ENCODE measurements around the gene GPR173.

The GPR173 gene

DNA sequence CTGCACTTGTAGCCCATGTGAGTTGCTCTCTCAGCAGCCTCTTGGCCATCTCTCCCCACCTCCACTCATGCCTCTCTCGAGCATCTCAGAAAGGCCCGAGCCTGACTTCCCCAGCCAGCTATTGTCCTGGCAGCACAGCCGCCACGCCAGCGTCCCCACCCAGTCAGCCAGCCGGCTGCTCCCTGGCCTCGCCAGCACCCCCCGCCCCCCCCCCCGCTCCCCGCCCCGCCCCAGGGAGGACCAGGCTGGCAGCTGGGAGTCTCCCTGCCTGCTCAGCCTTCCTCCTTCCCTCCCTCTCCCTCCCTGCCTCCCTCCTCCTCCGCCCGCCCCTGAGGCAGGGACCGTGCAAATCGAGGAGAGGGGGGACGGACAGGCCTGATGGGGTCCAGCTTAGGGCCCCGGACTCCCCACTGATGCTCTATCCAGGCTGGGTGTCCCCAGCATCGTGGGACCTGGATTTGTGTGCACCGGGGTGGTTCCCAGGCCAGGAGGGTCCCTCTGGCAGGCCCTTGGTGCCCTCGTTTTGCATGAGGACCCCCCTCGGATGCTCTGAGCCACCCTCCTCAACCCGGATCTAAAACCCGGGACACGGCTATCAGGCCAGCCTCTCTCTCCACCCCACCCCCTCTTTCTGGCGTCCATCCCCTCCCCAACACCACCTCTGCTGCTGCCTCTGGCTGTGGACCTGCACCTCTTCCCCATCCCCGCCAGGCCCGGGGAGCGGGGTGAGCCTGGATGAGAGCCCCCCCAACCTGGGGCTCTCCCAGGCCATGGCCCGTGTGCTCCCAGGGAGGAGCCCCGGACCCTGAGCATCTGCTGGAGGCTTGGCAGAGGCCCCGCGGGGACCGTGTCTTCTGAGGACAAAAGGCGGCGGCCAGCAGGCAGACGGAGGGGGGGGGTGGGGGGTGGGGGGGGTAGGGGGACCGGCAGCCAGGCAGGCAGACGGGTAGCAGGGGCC, at the start of gene GPR173:
TSS of gene GPR173 (plus strand) at position 621 of the 958 bp plus-strand sequence. CDS start 27,833 bp downstream, outside the sequence.
- no peak for DNase-seq (ENCODE audit: low spot score)

DNA sequence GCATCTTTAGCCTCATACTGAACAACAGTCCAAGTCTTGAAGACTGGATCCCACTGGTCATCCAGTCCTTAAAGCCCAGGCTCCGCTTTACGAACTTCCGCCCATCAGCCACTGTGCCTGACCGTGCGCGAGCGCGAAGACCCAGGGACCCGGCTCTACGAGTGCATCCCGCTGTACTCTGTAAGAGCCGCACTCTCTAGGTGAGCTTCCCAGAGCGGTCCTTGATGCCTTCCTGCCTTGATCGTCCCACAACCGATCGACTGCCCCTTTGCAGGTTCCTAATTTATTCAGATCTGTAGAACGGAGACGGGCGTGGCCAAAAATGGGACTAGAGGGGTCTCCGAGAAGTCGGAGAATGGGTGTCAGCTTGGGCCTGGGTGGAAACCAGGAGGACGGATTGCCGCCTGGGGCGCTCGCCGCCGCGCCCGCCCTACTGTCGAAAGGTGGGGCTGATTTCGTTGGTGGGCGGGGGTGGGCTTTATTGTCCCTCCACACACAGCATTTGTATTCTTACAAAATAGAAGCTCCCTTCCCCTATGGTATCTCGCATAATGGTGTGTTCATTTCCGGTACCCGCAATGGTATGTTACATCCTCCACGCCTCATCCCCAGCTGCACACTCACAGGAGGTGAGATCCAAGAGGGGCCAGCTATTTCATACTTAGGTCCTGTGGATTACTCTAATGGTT, 48.0 kb upstream of the GPR173 start:
- no peak for DNase-seq (ENCODE audit: low spot score)

- DNase-seq (ENCODE audit: low spot score) = no peak
Measured at GRCh38 chrX:53001958-53002357, 46.6 kb upstream of the GPR173 start.

- DNase-seq (ENCODE audit: low spot score) = no peak
Measured at GRCh38 chrX:53003111-53003510, 45.5 kb upstream of the GPR173 start.

GRCh38 chrX:53004038-53004437, 44.6 kb upstream of the GPR173 start:
- DNase-seq (ENCODE audit: low spot score) = no peak

DNA sequence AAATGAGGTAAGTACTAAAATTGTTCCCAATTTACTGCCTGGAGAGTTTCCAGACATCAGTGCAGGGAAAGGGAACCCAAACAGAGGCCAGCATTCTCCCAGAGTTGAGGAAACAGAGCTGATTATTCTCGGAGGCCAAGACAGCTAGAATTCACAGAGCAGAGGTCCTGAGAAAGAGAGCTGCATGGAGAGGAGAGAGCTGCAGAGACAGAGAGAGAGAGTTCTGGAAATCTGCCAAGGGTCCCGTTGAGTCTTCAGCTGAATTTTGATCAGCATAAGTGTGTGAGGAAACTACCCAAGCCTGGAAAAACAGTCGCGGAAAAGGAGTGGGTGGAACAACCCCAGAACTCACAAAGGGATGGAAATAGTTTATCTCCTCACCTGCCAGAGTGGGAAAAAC, 43.8 kb upstream of the GPR173 start:
- no peak for DNase-seq (ENCODE audit: low spot score)

- no peak for DNase-seq (ENCODE audit: low spot score)
Measured at GRCh38 chrX:53005327-53005726, 43.3 kb upstream of the GPR173 start.

DNA sequence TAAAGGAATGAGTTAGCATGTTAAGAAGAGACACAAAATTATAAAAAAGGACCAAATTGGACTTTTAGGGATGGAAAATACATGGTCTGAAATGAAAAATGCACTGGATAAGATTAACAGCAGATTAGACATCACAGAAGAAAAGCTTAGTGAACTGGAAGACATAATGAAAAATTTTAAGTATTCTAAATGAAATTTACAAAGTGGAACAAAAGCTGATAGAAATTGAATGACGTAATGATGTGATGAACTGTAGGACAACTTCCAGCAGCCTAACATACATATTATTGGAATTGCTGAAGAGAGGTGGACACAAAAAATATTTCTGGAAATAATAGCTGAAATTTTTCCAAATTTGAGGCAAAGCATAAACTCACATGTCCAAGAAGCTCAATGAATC, 39.6 kb upstream of the GPR173 start:
- DNase-seq (ENCODE audit: low spot score) = no peak

- no peak for DNase-seq (ENCODE audit: low spot score)
Measured at GRCh38 chrX:53013291-53013690, 35.3 kb upstream of the GPR173 start.

DNA sequence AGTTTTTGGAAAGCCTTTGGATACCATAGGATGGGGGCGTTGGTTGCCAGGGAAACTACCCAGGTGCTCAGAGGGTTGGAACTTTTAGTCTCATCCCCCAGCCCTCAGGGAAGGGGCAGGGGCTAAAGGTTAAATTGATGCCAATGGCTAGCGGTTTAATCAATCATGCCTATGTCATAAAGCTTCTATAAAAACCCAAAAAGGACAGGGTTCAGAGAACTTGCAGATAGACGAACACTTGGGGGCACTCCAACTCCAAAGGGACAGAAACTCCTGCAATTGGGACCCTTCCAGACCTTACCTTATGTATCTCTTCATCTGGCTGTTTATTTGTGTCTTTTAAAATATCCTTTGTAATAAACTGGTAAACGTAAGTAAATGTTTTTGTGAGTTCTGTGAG, 30.0 kb upstream of the GPR173 start:
- no peak for DNase-seq (ENCODE audit: low spot score)

- no peak for DNase-seq (ENCODE audit: low spot score)
Measured at GRCh38 chrX:53022381-53022780, 26.2 kb upstream of the GPR173 start.

- no peak for DNase-seq (ENCODE audit: low spot score)
Measured at GRCh38 chrX:53028678-53029077, 19.9 kb upstream of the GPR173 start.

DNA sequence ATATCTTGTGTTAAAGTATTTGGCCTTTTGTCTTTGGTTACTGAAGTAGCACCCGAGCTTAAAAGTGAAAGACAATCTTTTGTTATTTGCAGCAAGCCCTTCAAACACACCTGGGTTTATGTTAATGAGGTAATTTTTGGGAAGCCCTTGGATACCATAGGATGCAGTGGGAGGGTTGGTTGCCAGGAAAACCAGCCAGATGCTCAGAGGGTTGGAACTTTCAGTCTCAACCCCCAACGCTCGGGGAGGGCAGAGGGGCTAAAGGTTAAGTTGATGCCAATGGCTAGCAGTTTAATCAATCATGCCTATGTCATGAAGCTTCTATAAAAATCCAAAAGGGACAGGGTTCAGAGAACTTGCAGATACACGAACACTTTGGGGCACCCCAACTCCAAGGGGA, 17.2 kb upstream of the GPR173 start:
- no peak for DNase-seq (ENCODE audit: low spot score)

DNA sequence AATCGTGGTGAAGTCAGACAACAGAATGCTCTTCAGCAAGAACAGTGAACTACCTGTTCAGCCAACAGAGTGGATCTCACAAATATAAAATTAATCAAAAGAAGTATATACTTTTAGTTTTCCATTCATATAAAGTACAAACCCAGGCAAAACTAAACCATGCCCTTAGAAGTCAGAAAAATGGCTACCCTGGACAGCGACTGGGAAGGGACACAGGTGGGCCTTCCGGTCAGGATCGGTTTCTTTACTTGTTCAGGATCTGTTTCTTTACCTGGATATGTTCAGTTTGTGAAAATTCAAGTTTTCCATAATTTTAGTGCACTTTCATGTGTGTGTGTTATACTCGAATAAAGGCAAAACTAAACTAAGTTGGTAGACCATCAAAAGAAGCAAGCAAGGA, 12.4 kb upstream of the GPR173 start:
- no peak for DNase-seq (ENCODE audit: low spot score)

GRCh38 chrX:53039236-53039635, 9.4 kb upstream of the GPR173 start:
- DNase-seq (ENCODE audit: low spot score) = no peak

GRCh38 chrX:53044995-53045394, 3.6 kb upstream of the GPR173 start:
- DNase-seq (ENCODE audit: low spot score) = no peak

- no peak for DNase-seq (ENCODE audit: low spot score)
Measured at GRCh38 chrX:53047228-53047627, 1.4 kb upstream of the GPR173 start.

DNA sequence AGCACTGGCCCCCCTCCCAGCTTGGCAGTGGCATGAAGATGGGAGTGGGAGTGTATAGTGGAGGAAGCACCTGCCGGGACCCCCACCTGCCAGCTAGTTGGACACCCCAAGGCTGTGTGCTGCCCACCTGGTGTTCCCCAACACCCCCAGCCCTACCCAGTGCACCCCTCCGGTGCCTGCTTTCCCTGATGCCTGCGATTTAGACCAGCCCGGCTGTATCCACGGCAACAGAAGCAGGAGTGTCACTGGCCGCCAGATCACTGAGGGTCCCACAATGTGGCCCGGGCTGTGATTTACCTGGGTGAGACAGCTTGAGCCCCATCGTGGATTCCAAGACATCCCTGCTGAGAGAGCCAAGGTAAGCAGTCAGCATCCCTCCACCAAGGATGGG, 533 bp downstream of the GPR173 start:
- DNase-seq (ENCODE audit: low spot score) = no peak

- DNase-seq (ENCODE audit: low spot score) = no peak
Measured at GRCh38 chrX:53050841-53051240, 2.3 kb downstream of the GPR173 start.

DNA sequence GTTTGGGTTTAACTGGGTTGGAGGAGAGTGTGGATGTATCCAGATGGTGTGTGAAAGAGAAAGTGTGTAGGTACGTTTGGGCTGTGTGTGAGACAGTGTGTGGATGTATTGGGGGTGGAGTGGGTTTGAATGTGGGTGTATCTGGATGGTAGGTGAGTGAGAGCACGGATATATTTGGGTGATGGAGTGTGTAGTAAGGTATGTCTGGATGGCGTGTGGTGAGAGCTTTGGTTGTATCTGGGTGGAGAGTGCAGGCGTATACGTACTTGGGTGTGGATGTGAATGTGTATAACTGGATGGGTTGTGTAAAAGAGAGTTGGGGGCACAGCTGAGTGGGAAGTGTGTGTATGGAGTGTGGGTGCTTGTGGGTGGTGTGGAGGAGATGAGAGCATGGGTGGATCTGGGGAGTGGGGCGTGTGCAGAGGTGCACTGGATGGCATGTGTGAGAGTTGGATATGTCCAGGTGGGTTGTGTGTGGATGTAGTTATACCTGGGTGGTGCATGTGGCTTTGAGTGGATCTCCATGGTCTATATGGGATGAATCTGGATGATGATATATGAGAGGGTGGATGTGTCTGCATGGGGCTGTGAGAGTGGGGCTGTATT, 6.8 kb downstream of the GPR173 start:
- DNase-seq (ENCODE audit: low spot score) = no peak

DNA sequence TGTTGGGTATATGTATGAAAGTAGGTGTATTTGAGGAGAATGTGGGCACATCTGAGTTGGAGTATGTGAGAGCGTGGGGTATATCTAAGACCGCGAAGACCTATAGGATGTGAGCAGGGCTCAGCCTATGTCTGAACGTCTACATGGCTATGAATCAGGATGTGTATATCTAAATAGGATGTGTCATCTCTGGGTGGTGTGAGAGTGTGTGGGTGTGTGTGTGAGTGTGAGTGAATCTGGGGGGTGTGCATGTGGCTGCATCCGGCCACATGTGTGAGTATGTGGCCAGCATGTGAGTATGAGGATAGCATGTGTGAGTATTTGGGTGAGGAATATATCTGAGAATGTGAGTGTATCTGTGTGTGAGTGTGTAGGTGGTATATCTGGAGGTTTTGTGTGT, 7.7 kb downstream of the GPR173 start:
- no peak for DNase-seq (ENCODE audit: low spot score)

- no peak for DNase-seq (ENCODE audit: low spot score)
Measured at GRCh38 chrX:53065104-53065503, 16.5 kb downstream of the GPR173 start.

DNA sequence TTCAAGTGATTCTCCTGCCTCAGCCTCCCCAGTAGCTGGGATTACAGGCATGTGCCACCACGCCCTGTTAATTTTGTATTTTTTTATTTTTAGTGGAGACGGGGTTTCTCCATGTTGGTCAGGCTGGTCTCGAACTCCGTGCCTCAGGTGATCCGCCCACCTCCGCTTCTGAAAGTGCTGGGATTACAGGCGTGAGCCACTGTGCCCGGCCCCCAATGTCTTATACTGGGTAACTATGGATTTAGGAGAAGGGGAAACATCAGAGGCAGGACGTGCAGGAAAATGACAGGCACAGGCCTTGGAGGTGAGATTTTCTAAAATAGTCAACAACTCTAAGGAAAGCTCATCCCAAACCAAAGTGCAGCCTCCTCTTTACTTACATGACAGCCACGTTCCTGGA, 22.5 kb downstream of the GPR173 start:
- DNase-seq (ENCODE audit: low spot score) = no peak

Measured in CD4-positive, alpha-beta T cell treated with Interleukin-6 at 100 ng/mL for 8 hours (primary cell).